GM20000 (cell line): ENCODE measurements around the gene CTNNBL1.

Experiments used
- DNase-seq: peaks from one replicate; pipeline ENCODE4 v3.0.0; 2012; ENCODE audit warnings: low spot score
- TF ChIP-seq, protein P1 (sequence below): IDR thresholded peaks from 2 replicates; pipeline ENCODE4 v1.5.1; 2012; ENCODE audit warnings: mild to moderate bottlenecking, control low read depth; ENCODE audit errors: extremely low read depth, missing control alignments

CTNNBL1 gene

DNA sequence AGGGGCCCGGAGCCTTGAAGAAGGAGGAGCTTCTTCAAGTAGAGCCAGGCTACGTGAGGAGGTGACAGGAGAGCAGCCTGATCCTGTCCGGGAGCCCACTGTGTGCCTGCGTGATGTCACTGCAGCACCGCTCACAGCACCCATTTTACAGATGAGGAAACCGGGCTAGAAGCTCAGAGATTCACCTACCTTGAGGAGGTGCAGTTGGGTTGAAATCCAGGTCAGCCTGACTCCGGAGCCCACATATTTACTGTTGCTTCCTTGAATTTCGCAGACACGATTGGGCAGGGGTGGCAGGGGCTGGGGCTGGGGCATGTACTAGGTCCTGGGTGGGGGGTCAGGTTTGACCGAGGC lies 221.6 kb downstream of the CTNNBL1 start:
- TF ChIP-seq, protein P1, sequence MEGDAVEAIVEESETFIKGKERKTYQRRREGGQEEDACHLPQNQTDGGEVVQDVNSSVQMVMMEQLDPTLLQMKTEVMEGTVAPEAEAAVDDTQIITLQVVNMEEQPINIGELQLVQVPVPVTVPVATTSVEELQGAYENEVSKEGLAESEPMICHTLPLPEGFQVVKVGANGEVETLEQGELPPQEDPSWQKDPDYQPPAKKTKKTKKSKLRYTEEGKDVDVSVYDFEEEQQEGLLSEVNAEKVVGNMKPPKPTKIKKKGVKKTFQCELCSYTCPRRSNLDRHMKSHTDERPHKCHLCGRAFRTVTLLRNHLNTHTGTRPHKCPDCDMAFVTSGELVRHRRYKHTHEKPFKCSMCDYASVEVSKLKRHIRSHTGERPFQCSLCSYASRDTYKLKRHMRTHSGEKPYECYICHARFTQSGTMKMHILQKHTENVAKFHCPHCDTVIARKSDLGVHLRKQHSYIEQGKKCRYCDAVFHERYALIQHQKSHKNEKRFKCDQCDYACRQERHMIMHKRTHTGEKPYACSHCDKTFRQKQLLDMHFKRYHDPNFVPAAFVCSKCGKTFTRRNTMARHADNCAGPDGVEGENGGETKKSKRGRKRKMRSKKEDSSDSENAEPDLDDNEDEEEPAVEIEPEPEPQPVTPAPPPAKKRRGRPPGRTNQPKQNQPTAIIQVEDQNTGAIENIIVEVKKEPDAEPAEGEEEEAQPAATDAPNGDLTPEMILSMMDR = no peak
- no peak for DNase-seq

DNA sequence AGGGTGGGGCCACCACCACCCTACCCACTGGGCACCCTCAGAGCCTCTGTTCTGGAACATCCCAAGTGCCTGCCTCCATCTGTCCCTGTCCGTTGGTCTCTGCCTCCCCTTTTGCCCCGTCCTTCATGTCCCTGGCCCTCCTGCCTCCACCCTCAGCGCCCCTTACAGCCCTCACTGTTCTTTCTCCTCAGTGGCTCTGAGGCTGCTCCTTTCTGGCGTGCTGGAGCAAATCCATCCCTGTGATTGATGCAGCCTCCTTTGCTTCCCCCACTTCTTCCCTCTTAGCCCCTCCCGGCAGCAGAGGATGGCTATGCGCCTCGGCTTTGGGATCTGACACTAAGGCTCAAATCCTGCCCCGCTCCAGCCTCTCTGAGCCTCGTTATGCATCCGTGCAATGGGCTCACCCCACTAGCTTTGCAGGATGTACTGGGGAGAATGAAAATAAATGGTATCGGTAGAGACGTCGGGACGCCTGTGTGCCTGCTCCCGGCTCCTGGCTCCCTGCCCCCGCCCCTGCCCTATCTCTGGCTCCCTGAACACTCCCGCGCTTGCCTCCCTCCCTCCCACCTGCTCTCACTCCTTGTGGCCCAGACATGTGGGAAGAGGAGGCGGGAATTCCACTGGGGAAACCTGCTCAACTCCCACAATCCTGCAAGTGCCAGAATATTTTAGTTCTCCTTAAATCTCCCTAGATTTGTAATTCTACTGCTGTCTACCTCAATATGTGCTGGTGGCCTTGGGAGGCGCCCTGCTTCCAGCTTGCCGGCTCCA lies 222.2 kb downstream of the CTNNBL1 start:
- DNase-seq = no peak

DNA sequence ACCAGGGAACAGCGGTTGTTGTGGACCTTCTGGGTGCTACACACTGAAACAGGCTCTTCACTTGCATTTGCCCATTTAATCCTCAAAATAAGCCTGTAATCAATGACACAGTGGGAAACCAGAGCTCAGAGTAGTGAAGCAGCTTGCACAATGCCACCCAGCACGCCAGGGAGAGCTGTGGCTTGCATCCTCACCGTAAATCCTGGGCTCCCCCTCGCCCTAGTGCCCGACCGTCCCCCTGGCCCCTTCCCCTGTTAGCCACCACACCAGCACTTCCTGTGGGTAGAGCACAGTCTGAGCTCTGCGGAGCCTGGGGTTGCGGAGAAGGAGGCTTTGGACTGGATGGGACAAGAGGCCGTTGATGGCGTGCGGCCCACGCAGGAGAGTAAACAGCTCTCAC lies 223.6 kb downstream of the CTNNBL1 start:
- DNase-seq = no peak
- TF ChIP-seq, protein P1 = no peak

More for the DNA sequence above, 222.2 kb downstream of the CTNNBL1 start:
- TF ChIP-seq, protein P1 = no peak

DNA sequence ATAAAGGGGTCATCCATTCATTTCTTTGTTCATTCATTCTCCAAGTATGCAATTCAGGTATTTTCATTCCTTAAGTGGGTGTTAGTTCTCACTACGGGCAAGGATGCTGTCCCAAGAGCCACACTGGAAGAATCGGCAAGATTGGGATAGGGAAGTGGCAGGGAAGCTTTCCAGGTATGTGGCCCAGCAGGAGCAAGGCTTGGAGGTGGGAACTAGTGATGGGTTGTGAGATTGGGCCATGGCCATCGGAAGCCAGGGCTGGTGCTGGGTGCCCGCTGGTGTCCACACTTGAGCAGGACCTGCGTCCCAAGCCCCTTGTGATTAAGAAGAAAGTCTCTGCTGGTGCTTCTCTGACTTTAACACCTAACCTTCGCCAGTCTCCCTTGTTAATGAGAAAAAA lies 224.2 kb downstream of the CTNNBL1 start:
- no peak for DNase-seq
- TF ChIP-seq, protein P1 = no peak

DNA sequence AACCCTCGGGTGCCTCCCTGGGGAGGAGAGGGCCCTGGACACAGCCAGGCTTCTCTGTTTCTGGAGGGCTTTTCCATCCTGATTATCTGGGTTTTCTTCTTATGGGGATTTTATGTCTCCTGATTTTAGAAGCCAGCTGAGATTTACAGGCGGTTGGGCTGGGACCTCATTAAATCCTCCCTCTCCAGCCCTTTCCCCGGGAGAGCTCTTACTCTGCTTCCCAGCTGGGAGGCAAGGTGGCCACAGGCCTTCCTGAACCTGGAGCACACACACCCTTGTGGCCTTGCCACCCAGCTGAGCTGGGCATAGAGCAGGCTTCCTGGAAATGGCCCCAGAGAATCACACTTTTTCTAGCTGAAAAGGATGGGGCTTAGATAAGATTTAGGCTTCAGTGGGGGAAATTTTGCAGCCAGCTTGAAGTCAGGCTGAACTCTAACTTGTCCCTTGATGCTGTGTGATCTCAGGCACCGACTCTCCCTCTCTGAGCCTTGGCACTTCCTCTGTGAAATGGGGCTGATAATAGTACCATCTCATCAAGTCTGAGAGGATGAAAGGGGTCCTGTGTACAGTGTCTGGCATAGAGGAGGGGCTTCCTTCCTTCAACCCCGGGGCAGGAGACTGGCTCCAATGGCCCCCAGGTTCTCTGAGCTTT lies 225.7 kb downstream of the CTNNBL1 start:
- TF ChIP-seq, protein P1 = no peak
- DNase-seq = no peak

DNA sequence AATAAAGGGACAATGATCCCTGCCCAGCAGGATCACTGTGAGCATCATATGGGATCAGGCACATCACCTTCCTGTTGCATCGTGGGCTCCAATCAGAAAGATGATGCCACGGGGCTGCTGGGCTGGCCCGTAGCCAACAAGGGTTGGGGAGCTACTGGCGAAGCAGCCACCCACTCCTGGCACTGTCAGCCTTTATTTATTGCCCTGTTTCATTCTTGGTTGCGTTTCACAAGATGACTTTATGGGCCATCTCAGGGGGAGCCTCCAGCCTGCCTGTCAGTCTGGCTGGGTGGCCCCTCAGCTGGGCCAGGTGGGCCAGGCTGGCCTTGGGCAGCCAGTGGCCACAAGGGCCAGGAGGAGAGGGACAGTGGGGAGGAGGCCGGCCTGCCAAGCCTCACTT lies 226.4 kb downstream of the CTNNBL1 start:
- TF ChIP-seq, protein P1 = no peak
- no peak for DNase-seq

DNA sequence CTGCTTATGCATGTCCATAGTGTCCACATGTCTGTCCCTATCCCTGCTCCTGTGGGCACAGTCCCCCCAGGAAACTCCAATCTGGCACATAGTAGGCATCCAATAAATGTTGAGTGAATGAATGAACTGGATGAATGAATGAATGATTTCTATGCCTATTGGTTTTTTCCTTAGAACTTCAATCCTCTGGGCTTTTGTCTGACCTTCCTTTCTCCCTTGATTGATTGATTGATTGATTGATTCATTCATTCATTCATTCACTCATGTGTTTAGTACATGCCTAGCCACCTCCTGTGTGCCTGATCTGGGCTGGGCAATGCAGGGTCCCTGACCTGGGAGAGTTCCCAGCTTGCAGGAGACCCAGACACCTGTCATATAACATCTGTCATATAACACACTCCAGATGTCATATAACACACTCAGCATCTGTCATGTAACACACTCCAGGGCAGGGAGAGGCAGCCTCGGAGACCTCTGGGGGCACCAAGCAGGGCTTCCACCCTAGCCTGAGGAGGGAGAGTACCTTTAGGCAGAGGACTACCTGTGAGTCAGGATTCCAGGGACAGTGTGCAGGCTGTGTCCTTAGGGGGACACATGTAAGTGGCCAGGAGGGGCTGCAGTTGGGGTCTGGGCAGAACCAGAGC lies 227.0 kb downstream of the CTNNBL1 start:
- DNase-seq = no peak
- TF ChIP-seq, protein P1 = no peak
